Right renal cortex interstitium (tissue), 3 donors: ENCODE measurements around the gene CEP128. TPM values are rescaled to one million over a fixed set of nuclear protein-coding genes. Genes with fewer than 3 reads are reported as not detected.

Source experiments
- DNase-seq, 3 donors: peaks; one replicate each; pipeline ENCODE4 v3.0.0-alpha.2; 2013; ENCODE audit warnings: low read depth in 3 of 3, low spot score in 2 of 3
- polyA plus RNA-seq, 3 donors: library from polyadenylated mRNA; unstranded; fragments of 120-200 nt; gene quantifications; one replicate each; pipeline ENCODE4 v1.2.1, GENCODE V29; 2013; ENCODE audit not compliant: insufficient read length in 3 of 3

CEP128 gene
- polyA plus RNA-seq, 3 donors: 5.8 to 6.6 (median 6.3) TPM

DNA sequence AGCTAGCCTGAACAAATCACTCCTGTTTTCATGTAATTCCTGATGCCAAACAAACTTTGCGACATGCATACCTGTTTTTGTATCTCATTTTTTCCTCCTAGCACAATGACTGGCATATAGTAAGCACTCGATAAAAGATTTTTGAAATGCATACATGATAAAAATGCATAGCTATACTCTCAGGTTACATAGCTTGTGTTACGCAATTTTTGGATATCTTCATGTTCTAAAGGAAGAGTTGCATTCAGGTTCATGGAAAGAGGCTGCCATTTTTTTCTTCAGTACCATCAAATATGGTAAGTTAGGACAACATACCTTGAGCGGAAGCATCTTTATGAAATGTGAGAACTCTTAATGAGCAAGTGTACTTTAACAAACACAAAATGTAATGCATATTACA lies 445.4 kb downstream of the CEP128 start:
- DNase-seq: no peak

DNA sequence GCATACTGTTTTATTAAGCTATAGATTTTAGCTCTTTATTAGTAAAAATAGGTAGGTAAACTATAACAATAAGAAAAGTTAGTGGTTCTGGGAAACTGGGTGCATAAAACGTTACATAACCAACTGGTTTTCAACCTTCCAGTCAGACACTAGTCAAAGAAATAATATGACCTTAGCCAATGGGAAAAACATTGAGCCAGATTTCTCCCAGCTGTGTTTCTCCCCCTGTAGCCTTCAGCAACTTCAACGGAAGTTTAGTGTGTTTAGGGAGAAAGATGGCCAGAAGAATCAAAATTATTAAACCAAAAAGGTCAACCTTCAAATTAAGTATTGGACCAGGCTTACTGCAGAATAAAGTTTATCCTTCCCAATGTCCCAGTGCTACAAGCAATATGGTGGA lies 446.8 kb downstream of the CEP128 start:
- no peak for DNase-seq

DNA sequence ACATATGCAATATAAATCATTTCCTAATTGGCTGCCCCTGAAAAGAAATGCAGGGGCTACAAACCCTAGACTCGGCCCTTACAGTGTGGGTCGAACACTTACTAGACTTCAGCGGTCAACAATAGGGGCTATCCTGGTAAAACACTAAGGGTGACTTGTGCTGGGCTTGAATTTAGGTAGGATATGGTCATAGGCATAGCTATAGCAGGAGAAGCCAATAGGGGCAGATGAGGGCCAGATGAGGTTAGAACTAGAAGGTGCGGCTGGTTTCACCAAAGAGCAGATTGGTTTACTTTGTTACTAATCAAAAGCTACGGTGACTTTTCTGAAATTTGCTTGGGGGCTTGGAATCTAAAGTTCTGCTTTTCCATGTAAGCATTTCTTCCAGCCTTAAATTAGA lies 447.9 kb downstream of the CEP128 start:
- no peak for DNase-seq

DNA sequence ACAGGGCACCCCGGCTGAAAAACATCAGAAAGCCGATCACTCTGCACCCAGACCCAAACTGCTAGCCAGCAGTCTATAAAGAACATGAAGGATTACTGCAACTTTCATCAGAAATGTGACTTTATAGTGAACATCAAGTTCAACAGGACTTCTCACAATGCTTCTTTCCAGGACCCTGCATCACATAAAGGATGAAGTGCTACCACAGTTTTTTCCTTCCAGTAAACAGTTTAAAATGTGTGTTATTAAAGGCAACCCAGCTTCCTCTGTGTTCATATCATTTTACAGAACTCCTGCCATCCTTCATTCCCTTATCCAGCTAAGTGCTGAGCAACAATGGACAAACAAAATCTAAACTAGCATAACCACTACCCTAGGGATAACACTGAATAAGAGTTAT lies 449.9 kb downstream of the CEP128 start:
- no peak for DNase-seq

DNA sequence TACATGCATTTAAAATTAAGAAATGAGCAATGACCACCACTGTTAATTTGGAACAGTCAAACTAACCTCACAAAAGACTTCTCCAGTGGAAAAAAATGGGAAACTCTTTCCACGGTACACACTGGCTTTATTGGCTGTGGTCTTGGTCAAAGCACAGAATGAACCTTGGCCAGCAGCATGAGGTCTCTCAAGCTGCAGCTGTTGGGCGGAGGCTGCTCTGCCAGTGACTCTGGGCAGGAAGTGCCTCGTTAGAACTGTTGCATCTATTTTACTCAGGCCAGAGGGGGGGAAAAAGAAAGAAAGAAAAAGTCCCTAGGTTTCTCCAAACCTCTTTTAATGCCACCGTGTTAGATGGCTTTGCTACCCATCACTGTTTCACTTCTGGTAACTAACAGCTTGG lies 450.4 kb downstream of the CEP128 start:
- DNase-seq: no peak

DNA sequence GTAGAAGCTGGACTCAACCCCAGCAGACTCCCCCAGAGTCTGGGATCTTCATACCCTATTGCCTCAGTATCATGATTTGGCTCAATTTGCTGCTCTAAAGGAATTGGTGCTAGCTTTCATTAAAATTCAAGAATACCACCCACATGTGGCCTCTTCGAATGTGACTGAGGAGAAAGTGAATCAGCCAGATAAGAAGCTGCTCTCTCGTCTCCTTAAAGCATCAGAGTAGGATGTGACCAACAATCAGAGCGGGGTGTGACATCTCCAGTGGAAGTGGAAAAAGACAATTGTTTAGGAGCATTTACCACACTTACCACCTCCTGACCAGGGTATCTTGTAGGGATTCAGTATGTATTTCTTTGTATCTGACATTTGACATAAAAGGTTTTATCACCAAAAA lies 452.0 kb downstream of the CEP128 start:
- no peak for DNase-seq

DNA sequence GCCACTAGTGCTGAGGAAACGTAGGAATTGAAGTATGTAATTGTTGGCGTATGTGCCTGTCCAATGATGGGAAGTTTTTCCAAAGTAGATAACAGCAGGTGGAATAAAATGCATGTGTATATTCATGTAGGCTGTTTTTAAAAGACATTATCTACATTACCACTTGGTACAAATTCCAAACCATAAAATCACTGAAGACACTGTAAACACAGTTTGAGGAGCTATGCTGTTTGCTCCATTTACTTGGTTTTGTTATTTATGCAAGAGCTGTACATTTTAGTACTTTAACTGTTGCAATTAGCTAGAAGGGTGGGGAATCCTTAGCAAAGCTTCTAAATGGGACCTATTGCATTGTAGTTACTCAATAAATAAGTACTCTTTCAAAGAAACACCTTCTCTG lies 455.8 kb downstream of the CEP128 start:
- DNase-seq: no peak

DNA sequence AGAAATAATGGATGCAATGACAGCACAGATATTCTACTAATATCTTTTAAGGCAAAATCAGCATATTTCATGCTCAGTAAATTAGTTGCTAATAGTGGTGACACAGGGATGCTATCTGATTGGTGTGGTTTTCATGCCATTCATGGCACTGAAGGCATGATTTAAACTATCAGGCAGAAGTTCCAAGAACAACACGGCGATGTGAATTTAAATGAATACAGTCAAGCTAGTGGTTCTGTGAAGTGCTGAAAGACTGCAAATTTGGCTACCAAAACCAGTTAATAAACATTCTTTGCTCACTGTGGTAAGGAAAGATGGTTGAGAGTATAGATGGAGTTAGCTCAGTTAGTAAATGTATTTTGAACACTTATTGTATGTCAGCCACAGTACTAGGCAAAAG lies 458.2 kb downstream of the CEP128 start:
- no peak for DNase-seq

DNA sequence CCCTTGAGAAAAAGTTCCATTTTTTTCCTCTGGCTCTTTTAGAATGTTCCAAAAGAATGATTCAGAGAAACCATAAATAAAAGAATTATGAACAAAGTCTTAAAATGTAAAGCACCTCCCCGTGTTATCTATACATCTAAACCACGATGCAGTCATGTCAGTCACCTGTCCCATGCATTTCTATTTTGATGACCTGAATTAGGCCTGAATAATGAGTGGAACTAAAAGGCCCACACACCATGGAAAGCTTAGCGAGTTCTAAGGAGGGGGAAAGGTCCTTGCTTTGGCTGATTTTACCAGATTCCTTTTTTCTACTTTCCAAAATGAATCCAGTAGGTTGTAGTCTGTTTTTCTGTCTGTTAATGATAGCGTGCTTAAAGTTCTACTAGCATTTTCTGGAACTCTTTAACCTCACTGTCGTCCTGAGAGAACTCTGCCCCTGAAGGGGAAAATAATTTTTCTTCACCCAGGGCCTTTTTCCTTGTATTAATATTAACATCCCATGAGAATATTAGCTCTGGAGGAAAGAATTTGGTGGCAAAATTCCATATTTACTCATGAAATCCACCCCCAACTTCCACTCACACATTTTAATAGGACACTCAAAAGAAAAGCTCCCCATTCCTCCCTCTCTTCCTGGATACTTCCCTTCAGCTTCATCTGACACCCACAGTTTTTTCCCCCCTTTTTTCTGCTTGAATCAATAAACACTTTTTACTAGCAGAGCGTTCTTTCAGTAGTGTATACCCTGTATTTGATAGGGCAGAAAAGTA lies 464.0 kb downstream of the CEP128 start:
- no peak for DNase-seq

DNA sequence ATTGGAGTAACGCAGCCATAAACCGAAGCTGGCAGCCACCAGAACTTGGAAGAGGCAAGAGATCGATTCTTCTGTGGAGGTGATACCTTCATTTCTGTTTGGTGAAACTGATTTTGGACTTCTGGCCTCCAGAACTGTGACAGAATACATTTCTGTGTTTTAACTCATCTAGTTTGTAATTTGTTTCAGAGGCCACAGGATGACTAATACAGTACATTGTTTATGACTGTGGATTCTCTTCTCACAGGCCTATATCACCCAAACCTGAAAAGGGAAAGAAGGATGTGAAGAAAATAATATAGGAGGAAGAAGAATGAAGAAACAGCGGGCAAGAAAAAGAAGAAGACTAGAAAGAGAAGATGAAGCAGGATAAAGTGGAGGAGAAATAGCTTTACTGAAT lies 466.5 kb downstream of the CEP128 start:
- DNase-seq: no peak

DNA sequence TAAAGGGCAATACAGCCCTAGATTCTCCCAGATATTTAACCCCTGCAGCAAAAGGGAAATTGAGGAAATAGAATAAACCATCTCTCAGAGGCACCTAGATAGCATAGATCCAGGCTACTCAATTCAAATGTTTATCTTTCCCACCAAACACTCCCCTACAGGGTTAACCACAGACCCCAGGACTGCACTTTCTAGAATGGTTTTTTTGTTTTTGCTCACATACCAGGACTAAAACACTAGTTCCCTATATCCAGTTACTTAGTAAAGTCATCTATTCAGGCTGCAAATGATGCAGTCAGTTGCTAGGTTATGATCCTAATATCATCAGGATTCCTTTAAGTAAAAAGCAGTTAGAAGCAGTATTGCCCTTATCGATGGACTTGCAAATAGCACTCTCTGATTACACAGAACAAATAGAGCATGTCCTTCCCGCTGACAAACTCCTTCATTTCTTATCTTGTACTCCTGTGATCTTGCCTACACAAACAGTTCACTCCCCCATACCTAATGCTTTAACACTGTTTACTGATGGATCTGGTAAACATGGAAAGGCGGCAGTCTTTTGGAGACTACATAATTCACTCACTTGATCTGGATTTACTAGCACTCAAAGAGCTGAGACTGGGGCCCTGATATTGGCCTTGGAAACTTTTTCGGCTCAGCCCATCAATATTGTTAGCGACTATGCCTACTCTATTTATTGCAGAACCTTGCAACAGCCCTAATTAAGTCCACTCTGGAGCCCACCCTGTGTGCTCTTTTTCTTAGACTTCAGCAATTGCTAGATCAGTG lies 473.0 kb downstream of the CEP128 start:
- no peak for DNase-seq

DNA sequence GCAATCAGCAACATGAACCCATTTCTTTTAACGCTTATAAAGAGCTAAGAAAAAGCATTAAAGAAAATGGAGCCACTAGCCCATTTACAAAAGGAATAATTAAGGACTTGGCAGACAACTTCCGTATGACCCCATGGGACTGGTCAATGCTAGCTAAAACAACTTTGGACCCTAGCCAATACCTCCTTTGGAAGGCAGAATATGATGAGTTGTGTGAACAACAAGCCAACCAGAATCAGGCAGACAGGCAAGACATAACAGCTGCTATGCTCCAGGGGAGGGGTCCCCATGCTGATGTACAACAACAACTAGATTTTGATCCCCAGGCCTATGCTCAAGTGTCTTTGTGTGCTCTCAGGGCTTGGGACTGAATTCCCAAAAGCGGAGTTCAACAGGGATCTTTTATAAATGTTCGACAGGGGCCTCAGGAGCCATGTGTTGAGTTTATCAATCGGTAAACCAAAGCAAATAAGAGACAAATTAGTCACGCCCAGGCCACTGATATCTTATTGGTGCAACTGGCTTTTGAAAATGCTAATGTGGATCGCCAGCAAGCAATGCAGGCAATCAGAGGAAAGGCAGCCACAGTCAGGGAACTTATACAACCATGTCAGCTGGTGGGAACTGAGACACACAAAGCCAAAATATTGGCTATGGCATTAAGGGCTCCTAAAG lies 475.9 kb downstream of the CEP128 start:
- no peak for DNase-seq

DNA sequence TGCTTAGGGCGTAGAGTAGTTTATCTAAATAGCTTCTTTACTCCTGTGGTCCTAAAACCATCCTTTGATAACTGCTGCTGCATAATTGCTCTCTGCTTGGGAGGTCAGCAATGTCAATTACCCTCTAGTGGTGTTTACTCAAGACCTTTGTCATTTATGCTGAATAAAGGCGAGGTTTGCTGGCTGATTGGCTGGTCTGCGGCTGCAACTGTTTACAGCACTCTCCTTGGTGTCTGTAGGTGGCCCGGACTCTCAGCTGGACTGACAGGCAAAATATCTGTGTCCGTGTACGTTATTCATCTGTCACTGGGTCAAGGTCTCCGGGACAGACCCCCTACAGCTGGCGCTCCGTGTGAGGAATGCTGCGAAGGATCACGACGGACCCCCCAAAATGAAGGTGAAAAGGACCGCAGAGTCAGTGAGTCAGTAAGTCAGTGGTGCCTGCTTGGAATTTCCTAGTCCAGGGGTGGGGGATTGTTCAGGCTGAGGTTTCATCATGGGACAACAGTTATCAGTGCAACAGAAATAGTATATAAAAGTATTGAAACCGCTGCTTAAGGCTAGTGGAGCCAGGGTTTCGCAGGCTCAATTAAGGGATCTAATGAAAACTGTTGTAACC lies 476.9 kb downstream of the CEP128 start:
- no peak for DNase-seq

DNA sequence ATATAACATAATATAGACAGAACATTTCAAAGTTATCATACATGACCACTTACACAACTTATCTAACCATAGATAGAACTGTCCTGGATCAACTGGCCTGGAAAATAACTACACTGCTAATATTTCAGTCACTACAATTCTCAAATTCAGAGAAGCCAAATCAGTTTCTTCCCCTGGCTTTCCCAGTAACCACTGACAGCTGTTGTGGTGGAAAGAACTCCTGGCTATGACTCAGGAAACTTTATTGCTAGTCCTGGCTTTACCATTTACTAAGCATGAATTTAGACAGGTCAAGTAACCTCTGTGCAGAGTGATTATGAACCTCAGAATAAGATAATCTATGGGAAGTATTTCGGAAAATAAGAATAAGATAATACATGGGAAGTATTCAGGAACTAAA lies 485.3 kb downstream of the CEP128 start:
- DNase-seq: no peak

DNA sequence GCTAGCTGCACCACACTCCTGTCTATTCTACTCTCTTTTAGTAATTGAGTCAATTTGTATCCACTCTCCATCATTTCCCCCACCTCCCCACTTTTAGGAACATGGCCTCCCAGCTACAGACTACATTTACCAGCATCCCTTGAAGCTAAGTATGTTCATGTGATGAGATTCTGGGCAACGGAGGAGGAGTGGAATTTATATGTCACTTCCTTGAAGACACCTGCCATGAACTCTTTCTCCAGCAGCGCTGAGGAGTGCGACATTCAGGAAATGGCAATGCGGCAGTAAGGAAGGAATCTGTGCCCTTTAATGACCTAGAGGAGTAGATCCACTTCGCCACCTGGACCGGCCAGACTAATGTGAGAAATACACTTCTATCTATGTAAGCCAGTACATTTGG lies 486.5 kb downstream of the CEP128 start:
- no peak for DNase-seq

DNA sequence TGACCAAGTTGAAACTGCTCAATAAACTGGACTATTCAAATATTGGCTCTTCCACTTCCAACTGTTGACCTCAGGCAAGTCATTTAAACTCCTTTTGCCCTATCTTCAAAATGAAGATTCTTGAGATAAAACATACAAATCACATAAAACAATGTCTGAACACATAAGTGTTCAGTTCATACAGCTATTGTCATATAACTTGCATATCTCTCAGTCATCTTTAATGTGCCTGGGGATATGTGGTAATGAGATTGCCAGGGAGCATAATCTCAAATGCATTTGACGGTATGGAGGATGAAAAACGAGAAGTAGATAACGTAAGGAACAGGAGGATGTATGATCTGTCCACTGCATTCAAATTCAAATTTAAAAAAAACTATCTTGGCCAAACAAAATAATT lies 493.3 kb downstream of the CEP128 start:
- DNase-seq: no peak

DNA sequence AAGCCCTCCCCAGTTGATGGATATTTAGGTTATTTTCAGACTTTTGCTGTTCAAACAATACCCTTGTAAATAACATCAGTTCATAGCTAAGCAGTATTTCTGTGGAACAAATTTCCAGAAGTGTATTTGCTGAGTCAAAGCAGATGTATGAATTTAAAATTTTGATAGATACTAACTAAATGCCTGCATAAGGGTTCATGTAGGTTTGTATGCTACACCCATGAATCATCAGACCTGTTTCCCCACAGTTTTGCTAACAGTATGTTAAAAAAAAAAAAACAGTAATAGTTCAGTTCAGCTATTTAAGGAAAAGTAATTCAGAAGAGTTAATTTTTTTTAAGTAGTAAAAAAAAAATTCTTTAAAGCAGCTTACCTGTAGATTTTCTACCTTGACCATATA lies 494.1 kb downstream of the CEP128 start:
- no peak for DNase-seq
